ENCODE data around the gene RABL6.
A peak's percentile ranks its signal among the peaks of the same experiment; 100 is the strongest.
"Not testable (repeated sequence)": the region's sequence is repeated elsewhere in the genome, so short reads cannot be mapped to it uniquely, and the experiment has no call there.

Gene RABL6
- long read RNA-seq, donor 1, partial matches to known transcripts = 24 of 29 reads
- long read RNA-seq, donor 1, other reads (novel, unspliced or antisense) = 0 of 29 reads
- long read RNA-seq, donor 2, partial matches to known transcripts = 26 of 27 reads
- long read RNA-seq, donor 2, other reads (novel, unspliced or antisense) = 0 of 27 reads
- long read RNA-seq, donor 3, partial matches to known transcripts = 9 of 11 reads
- long read RNA-seq, donor 3, other reads (novel, unspliced or antisense) = 0 of 11 reads
- long read RNA-seq, donor 4, partial matches to known transcripts = 34 of 38 reads
- long read RNA-seq, donor 4, other reads (novel, unspliced or antisense) = 0 of 38 reads
- long read RNA-seq, donor 5, transcript RABL6-201 (15 exons, 3,091 nt) = major isoform, 6 of 36 reads
- long read RNA-seq, donor 5, partial matches to known transcripts = 29 of 36 reads
- long read RNA-seq, donor 5, other reads (novel, unspliced or antisense) = 0 of 36 reads
- long read RNA-seq, donor 6, partial matches to known transcripts = 49 of 55 reads
- long read RNA-seq, donor 6, other reads (novel, unspliced or antisense) = 0 of 55 reads
- long read RNA-seq, donor 7, transcript RABL6-205 (6 exons, 3,328 nt) = major isoform, 7 of 126 reads
- long read RNA-seq, donor 7, partial matches to known transcripts = 117 of 126 reads
- long read RNA-seq, donor 7, other reads (novel, unspliced or antisense) = 0 of 126 reads
- long read RNA-seq, donor 8, partial matches to known transcripts = 39 of 45 reads
- long read RNA-seq, donor 8, other reads (novel, unspliced or antisense) = 0 of 45 reads

- DNase-seq = peak; percentile 93
These were observed at the start of gene RABL6 for GRCh38 chr9:136807281-136808074. TSS of gene RABL6 (plus strand) at chr9:136807948. CDS start at chr9:136808197, 249 bp downstream.

- no peak for DNase-seq
These were observed 48.7 kb upstream of the RABL6 start for GRCh38 chr9:136759001-136759400.

GRCh38 chr9:136759436-136760325 is 48.1 kb upstream of the RABL6 start:
- no peak for DNase-seq

- no peak for DNase-seq
These were observed 47.3 kb upstream of the RABL6 start for GRCh38 chr9:136760424-136760823.

- not testable (repeated sequence) for DNase-seq
These were observed 46.8 kb upstream of the RABL6 start for GRCh38 chr9:136760834-136761544.

GRCh38 chr9:136761545-136761981 is 46.2 kb upstream of the RABL6 start:
- DNase-seq = no peak

GRCh38 chr9:136762221-136762691 is 45.5 kb upstream of the RABL6 start:
- no peak for DNase-seq

- DNase-seq = peak; percentile 57
These were observed 44.7 kb upstream of the RABL6 start for GRCh38 chr9:136762915-136763648.

GRCh38 chr9:136763649-136764035 is 44.1 kb upstream of the RABL6 start:
- no peak for DNase-seq

GRCh38 chr9:136764301-136764891 is 43.4 kb upstream of the RABL6 start, which contains the start of gene LCN15:
TSS of gene LCN15 (minus strand) at chr9:136764518. CDS start at chr9:136764488, 30 bp downstream.
- DNase-seq = no peak

- DNase-seq = no peak
These were observed 42.7 kb upstream of the RABL6 start for GRCh38 chr9:136765041-136765440.

- DNase-seq = not testable (repeated sequence)
These were observed 41.9 kb upstream of the RABL6 start for GRCh38 chr9:136765745-136766409.

GRCh38 chr9:136766410-136767120 is 41.2 kb upstream of the RABL6 start:
- not testable (repeated sequence) for DNase-seq

GRCh38 chr9:136769710-136770191 is 38.0 kb upstream of the RABL6 start:
- no peak for DNase-seq

- no peak for DNase-seq
These were observed 35.8 kb upstream of the RABL6 start for GRCh38 chr9:136771907-136772415.

GRCh38 chr9:136773386-136774044 is 34.2 kb upstream of the RABL6 start:
- DNase-seq = no peak

- DNase-seq = no peak
These were observed 33.2 kb upstream of the RABL6 start for GRCh38 chr9:136774416-136775045.
